ENCODE results near the gene PPM1H.
"Not testable (repeated sequence)": the region's sequence is repeated elsewhere in the genome, so short reads cannot be mapped to it uniquely, and the experiment has no call there.

The PPM1H gene

DNA sequence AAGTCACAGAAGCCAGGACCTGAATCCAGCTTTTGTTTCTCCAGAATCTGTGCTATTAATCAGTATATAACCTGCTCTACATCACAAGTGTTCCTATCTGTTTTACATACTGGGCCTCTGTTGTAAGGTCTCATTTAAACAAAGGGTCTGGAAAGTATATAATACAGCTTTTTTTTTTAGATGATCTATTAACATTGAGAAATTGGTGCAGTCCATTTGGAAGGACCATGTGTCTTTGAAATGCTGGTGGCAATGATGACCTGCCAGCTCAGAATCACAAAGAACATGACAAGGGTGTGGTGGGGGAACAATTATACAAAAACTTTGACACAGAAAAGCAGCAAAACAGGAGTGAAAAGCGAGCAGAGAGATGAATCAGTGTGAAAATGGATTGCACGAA, 164.6 kb downstream of the PPM1H start:
- FAIRE-seq (no peak), DNase-seq (ENCODE audit: low spot score) (no peak)

DNA sequence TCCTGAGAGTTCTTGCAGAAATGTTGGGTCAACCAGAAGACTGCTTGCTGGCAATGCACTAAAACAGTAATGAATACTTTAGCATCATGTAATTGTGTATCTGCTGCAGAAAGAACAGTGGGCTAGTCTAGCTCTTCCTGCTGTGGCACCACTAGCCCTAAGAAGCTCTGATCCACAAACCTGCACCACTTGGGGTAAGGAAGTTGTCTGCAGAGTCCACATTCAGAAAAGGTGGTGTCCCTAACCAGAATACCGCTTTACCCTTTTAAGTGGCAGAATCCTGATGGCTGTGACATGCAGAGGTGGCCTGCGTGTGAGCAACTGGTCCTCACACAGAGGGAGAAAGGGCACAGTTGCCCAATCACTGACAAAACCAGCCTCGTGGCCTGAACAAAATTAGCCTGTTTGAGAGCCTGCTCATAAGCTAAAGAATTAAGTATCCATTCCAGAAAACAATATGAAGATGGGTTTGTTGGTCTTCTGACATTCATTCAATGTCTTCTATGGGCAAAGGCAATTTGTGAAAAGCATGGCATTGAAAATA, 165.8 kb downstream of the PPM1H start:
- DNase-seq (ENCODE audit: low spot score) (no peak), FAIRE-seq (no peak)

DNA sequence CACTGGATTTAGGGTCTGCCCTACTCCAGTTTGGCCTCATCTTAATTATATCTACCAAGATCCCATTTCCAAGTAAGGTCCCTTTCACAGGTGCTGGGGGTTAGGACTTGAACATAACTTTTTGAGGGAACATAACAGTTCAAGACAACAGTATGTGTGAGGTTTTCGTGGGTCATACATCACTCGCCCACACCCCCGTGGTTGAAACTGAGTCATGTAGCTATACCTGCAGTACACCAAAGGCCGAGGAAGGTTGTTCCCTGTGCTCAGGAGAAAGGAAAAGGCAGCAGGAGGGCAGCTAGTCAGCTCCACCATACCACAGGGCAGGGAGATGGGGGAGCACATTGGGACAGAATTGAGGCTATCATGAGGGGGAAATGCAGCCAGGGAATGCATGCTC, 167.0 kb downstream of the PPM1H start:
- DNase-seq (ENCODE audit: low spot score) (peak; percentile 9), FAIRE-seq (no peak)

DNA sequence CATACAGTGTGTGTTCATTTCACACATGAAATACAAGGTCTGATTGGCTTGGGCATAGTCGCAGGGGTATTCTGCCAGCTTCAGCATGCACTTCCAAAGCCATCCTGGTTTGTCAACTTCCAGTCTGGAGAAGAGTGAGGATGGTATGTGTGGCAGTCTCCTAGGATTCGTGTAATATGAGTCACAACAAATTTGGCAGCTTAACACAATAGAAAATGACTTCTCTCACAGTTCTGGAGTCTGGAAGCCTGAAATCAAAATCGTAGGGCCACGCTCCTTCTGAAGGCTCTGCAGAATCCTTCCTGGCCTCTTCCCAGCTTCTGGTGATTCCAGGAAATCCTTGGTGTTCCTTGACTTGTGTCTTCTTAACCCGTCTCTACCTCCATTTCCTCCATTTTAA, 167.5 kb downstream of the PPM1H start:
- FAIRE-seq (no peak), DNase-seq (ENCODE audit: low spot score) (peak; percentile 41)

DNA sequence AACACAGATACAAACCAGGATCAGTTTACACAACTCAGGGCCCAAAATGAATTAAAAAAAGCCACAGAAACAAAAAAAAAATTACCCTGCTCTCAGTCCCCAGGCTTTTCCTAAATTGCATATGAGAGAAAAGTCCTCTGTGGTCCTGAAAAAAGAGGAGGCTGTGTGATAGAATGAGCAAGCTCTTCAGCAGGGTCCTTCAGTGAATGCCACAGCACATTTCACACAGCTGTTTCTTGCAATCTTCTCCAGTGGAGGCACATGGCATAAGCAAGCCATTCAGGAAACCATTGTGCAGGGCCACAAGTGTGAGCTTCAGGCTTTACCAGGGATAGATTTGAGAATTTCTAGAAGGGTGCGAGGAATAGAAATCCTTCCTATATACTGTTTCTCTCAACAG, 168.5 kb downstream of the PPM1H start:
- DNase-seq (ENCODE audit: low spot score) (no peak), FAIRE-seq (no peak)

DNA sequence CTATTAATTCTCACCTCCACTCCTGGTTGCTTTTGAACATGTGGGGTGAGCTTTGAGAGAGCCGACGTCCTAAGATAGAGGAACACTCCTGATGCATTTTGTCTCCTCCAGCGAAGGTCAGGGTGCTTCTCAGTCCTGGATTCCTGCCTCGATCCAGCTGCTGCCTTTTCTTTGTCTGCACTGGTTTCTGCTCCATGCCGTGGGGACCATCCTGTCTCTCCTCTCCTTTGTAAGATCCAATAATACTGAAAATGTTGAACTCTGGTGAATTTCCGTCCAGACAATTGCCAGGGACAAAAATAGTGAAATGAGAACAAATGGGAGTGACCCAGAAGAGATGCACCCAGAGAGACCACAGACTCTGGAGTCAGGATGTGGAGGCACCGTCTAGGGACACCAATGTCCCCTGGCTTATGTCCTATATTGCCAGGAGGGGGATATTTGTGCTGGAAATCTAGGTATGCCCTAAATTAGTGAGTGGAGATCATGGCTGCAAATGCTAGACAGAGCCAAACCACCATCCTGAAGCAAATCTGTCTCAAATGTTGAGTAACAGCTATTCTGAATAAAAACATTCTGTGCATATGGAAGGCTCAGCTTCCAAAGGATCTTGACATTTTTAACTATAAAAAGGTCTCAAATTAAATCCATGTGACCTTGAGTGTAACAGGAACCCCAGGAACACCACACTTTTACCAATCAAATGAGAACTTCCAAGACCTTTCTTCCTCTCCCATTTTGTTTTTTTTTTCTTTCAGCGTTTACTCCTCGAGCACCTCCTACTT, 170.9 kb downstream of the PPM1H start:
- FAIRE-seq (no peak), DNase-seq (ENCODE audit: low spot score) (no peak)

DNA sequence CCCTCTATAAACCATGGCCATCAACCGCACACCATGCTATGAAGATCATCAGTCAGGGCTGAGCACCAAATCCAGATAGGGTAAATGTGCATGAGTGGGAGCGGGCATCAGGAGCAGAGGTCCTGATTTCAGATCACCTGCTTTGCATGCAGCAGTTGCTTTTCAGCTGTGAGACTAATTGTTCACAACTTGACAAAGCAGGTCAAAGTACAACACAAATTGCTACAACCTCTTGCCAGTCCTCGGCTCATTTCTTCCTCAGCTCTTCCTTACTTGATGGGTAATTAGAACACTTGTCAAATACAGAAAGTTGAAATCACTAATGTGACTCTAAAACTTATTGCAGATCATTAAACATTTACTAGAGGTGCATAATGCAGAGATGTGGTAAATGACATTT, 171.6 kb downstream of the PPM1H start:
- FAIRE-seq (no peak), DNase-seq (ENCODE audit: low spot score) (no peak)

DNA sequence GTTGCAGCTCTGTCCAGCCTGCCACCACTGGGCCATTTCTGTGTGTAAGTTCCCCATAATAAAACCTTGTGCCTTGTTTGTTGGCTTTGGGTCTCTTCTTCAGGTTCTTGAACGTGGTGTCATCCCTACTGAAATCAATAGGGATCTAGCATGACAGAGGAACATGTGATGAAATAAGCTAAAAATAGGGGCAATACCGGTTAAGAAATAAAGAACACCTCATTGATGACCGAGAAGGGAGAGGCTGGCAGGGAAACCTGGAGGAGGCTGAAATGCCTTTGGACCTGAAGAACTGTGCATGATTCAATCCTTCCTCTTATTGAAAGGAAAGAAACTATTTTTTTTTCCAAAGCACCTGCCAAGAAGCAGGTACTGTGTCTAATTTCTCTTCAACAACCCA, 172.3 kb downstream of the PPM1H start:
- no peak for FAIRE-seq
- DNase-seq (ENCODE audit: low spot score) = no peak

DNA sequence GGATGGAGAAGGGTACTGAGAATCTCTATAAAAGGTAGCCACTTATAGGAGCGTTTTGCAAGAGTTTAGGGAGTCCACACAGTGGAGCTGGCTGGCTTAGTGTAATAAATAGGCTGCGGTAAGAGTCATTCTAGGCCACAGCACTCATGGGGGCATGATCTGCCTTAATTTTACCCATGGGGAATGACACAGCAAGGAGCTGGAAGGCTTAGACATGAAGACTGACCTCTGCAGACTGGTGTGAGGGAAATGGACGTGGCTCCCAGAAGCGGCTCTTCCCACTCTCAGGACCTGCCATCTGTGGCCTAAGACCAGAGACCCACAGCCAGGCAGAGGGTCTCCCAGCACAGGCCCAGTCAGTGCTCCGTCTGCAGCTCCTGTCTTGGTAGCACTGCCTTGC, 173.3 kb downstream of the PPM1H start:
- FAIRE-seq = no peak
- DNase-seq (ENCODE audit: low spot score) = no peak

DNA sequence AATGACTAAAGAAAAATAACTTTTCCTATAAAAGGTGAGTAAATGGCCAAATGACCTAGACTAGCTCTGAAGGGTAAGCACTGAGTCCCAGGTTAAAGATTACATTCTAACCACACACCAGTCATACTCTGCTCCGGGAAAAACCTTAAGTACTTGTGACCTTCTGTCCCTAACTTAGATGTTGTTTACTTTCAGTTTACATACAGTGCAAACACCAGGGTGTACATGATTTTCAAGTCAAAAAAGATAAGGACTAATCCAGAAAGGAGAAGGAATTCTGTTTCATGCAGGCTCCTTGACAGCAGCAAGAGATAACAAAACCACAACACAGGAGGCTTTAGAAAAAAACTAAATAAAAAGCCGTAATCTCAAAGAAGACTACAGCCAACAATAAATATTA, 174.2 kb downstream of the PPM1H start:
- no peak for FAIRE-seq
- DNase-seq (ENCODE audit: low spot score) = no peak

DNA sequence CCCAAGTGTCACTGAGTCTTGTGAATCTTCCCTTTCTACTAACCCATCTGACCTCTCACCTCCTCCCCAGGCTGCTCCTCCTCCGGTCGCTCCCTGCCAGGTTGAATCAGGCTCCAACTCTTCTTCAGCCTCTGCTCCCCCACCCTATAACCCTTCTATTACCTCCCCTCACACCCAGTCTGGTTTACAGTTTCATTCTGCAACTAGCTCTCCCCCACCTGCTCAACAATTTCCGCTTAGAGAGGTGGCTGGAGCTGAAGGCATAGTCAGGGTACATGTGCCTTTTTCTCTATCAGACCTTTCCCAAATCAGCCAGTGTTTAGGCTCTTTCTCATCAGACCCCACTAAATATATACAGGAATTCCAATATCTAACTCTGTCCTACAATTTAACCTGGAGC, 174.6 kb downstream of the PPM1H start:
- DNase-seq (ENCODE audit: low spot score); FAIRE-seq: not testable (repeated sequence)

DNA sequence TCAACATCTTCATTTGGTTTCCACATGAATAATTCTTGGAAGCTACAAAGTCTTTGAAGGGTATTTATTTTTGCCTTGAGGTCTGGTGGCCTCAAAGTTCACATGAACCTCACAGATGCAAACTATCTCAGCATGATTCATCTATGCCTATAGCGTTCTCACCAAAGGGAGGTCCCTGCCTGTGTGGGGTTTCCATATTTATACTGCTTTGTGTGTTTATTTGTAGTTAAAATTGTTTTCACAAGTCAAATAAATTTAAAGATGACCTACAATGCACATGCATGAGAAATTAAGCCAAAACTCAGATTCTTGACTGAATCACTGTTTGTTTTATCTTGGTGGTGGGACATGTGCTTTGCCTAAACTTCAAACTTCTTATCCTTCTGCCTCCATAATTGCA, 176.7 kb downstream of the PPM1H start:
- FAIRE-seq = no peak

DNA sequence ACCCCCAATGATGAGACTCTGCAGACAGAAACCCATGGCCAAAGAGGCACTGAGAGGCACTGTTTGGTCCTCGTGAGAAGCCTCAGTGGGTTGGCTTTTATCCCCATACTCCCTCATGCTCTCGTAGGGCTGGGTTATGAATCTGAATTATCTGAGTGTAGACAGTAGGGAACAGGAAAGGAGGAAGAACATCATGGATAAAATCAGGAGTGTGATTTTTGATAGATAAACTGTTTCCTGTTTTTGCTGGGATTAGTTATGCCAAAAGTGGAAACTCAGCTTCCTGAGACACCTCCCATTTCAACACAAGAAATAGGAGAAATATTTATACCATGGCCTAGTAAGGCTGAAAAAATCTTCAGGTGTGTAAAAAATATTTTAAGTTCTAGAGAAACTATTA, 177.9 kb downstream of the PPM1H start:
- no peak for FAIRE-seq

More for the DNA sequence above, 176.7 kb downstream of the PPM1H start:
- DNase-seq (ENCODE audit: low spot score) = no peak

DNA sequence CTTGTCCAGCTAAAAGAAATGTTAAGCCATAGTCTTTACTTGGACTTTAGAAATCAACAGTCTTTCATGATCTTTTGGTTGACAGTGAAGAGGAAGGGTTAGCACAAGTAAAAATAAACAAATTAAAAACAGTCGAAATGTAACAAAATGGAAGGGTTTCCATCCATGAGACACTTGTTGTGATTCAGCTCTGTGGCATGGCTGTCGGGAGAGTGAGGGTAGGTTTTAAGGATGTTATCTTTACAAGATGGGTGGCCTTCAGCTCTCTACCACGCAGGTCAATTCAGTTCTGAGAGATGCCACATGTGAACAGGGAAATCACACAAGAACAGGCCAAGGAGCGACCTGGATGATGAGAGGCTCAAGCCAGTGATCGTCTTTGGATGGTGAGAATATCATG, 180.2 kb downstream of the PPM1H start:
- DNase-seq (ENCODE audit: low spot score) = no peak
- no peak for FAIRE-seq

More for the DNA sequence above, 177.9 kb downstream of the PPM1H start:
- no peak for DNase-seq (ENCODE audit: low spot score)

DNA sequence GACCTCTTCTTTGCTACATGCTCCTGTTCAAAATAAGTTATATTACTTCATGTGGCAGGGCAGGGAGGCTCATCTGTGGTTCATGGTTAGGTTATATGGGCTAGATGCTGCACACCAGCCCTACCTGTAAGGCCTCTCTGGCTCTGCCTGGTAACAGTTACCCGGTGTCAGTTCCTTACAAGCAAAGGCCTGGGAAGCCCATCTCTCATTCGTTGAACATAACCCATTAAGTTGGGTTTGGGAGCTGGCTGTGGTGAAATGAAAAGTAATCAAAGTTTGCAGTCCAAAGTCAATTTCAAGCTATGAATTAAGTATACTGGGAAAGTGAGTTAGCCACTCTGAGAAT, 183.2 kb downstream of the PPM1H start:
- FAIRE-seq (no peak), DNase-seq (ENCODE audit: low spot score) (no peak)

DNA sequence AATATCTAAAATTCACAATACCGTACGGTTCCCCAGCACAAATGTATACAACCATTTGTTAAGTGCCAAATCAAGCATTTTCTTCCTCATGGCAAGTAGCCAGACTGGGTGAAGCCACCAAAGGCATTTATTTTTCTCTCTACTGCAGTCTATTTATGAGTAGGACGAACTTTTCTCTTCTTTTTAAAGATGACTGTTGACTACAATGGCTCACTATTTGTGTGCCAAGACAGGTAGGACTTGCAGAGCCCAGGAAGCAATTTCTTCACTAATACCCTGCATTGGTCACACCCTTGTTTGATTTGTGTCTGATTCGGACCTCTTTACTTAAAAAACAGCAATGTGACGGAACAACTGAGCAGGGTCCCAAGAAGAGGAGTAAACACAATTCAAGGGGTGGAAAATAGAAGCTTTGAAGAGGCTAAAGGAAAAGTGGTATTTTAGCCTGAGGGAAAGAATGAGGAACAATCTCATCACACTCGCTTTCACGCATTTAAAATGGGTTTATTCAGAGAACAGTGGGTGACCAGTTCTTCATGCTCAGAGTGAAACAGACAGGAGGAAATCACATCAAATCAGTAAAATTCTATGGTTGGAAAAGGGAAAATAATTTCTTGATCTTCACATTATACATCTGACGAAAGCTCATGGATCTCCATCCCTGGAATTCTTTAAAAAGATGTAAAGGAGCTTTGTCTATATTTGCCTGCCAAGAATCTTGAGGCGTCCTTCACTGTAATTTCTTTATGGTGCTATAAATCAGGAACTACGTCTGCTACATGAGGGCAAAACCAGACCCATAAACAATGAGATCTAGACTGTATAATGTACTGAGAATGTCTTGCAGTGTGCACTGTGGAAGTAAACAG, 183.8 kb downstream of the PPM1H start:
- FAIRE-seq (no peak), DNase-seq (ENCODE audit: low spot score) (no peak)

DNA sequence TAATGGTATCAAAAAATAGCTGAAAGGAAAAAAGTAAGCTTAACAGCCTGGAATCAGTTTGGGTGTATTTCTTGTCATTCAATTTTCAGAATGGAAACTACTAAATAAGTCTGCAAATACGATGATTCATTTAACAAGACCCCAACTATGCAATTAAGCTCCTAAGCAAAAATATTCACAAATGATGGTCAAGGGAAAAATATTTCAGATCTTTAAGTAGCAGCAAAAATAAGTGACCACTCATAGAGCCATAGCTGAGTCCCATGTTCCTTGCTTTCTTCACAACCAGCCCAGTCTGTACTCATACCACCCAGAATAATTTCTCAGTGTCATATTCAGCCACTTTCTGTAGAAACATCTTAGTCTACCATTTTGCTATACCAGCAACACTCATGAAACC, 185.4 kb downstream of the PPM1H start:
- FAIRE-seq = no peak
- no peak for DNase-seq (ENCODE audit: low spot score)

DNA sequence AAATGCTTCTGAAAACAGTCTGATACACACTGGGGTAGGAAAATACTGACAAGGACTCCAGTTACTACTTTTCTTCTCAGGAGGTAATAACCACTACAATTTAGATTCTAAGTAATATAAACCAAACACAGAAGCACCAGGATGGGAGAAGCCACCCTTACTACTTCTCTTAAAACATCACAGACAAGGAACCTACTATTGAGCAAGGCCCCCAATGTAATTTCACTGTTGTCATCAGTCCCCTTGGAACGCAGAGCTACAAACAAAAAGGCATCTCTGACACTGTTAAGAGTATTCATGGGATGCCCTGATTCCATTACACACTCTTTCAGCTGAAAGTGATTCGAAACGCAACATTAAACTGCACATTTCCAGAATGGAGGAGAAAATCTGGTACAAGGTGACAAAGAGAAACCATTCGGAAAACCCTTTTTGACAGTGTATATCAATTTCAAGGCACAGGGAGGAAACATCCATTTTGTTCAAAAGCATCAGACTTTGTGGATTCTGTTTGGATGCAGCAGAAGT, 185.9 kb downstream of the PPM1H start:
- DNase-seq (ENCODE audit: low spot score) = no peak
- no peak for FAIRE-seq

DNA sequence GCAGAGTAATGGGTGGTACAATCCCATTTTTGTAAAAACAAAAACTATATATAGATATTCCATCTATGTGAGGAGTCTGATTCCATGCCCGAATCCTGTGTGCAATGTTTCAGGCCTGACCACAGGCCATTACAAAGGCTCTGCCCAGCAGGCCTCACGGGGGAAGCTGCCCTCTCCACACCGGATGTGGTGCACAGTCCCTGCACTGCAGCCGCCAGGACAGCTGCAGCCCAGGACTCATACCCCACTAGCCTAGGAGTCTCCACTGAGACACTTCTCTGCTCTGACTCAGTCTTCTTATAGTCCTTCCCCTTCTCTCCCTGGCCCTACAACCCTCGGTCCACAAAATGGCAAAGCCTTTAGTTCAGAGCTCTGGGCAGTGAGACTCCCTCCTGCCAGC, 190.4 kb downstream of the PPM1H start:
- FAIRE-seq = no peak
- DNase-seq (ENCODE audit: low spot score) = peak; percentile 31

DNA sequence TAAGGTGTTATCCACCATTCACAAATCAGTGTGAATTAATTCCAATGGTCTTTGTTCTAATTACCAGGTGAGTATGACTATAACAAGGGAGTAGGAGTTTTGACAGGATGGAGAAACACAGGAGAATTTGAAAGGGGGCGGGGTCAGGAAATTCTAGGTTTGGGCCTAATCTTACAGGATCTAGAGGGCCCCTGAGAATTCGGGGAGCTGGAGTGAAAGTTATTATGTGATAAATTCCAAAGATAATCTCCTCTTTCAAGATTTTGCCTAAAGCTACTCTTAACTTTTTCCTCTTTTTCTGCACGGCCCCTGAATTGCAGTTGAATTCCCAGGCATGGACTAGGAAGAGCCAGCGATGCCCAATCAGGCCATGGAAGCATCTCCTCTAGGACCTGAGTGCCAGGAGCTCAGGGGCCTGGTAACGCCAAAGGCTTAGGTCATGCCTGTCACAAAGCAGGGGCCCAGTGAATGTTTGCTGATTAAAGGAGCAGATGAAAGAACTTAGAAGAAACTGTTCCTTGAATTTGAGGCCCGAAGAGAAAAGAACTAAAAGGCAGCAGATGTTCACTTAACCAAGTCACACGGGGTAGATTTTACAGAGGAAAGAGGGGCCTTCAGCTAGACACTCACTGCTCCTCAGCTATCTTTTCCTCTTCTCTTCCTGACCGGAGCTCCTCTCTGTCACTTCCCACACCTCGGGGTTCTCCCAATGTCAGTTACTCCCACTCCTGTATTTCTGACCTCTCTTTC, 195.5 kb downstream of the PPM1H start:
- no peak for DNase-seq (ENCODE audit: low spot score)
- no peak for FAIRE-seq

DNA sequence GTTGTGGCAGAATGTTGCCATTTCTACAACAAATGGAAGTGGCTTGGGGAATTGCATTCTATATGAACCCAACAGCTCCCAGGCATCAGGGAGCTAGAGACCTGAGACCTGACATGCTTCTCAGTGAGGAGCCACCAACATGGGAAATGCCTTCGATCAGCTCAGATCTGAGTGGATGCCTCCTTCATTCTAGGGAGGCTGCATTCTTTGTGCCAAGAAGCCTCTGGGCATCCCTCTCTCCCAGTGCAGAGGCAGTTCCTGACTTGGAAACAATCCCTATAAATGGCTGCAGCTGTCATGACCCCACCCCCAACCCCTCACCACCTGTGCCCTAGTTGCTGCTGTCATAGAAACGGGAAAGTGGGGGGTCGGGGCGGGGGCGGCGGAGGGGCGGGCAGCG, 196.3 kb downstream of the PPM1H start:
- DNase-seq (ENCODE audit: low spot score) (no peak), FAIRE-seq (no peak)

DNA sequence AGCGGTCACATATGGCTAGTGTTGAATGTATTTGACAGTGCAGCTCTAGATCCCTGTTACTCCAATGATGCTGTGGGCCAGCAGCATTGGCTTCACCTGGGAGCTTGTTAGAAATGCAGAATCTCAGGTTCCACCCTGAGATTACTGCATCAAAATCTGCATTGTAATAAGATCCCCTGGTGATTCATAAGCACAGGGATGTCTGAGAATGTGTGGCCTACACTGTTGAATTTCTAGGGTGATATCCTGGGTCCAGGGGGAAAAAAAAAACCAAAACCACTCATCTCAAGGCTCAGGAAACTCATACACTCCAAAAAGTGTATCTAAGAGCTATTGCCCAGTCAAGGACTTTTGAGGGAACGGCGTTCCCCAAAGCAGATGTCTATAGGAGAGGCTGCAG, 196.8 kb downstream of the PPM1H start:
- FAIRE-seq (no peak), DNase-seq (ENCODE audit: low spot score) (no peak)
